ENCODE results near the gene HPS4. TPM values are rescaled to one million over a fixed set of nuclear protein-coding genes. Genes with fewer than 3 reads are reported as not detected.

Gene HPS4
- total and polyA plus RNA-seq, 3 donors from 2014 or later, result 68.8 to 110 (median 103) TPM

DNA sequence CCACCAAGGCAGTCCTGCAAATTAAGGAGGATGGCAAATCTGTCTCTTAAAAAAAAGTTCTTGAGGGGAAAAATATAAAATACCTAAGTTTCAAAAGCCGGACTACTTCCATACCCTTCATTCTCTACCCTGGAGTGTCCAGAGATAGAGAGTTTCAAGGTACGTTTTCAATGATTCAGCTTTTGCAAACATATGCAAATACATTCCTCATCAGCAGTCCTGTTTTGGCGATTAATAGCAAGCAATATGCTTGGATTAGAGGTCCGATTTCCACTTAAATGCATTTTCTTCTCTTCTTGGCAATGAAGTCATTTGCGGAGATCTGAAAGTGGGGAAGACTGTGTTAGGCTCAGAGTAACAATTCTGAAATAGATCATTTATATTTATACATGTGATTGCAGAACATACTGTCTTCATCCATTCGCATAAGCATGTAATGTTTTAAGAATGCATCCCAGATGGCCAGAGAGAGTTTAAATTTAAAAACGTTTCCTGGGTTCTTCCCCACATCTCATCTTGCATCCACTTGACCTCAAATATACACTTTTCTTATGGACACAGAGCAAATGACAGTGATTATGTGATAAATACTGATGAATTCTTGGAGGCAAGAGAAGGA, 42.5 kb upstream of the HPS4 start:
- Histone ChIP-seq H3K36me3 (ENCODE audit: low read depth, missing control alignments) (no peaks in the 10 kb centered on the region), H3K4me3 (no peak overlapping the region), H3K4me1 (peaks cover 3% of the 10 kb centered on the region), H3K27me3 (no peaks in the 10 kb centered on the region), H3K27ac (no peak overlapping the region), H3K9me3 (no peaks in the 10 kb centered on the region)
- WGBS, 2 donors, result 82 to 88% methylated on average over 7 of the region's 7 CpGs
- no peak for DNase-seq
- no peak for TF ChIP-seq POLR2A (IDR thresholded peaks at IDR 0.05)
- no peak for TF ChIP-seq CTCF (IDR thresholded peaks at IDR 0.05)
- intact Hi-C loops (cut with DNase I; ENCODE audit: low total_unique reads), result no loop called here

GRCh38 chr22:26524870-26525269, 41.3 kb upstream of the HPS4 start:
- Histone ChIP-seq H3K36me3 (ENCODE audit: low read depth, missing control alignments) (no peaks in the 10 kb centered on the region), H3K27me3 (no peaks in the 10 kb centered on the region), H3K4me3 (no peak overlapping the region), H3K4me1 (peaks cover 3% of the 10 kb centered on the region), H3K27ac (no peak overlapping the region), H3K9me3 (no peaks in the 10 kb centered on the region)
- DNase-seq, result no peak
- intact Hi-C loops (cut with DNase I; ENCODE audit: low total_unique reads), result no loop called here
- TF ChIP-seq CTCF (IDR thresholded peaks at IDR 0.05), result no peak
- TF ChIP-seq POLR2A (IDR thresholded peaks at IDR 0.05), result no peak
- WGBS, 2 donors, result 61 to 88% methylated on average over 4 of the region's 4 CpGs

DNA sequence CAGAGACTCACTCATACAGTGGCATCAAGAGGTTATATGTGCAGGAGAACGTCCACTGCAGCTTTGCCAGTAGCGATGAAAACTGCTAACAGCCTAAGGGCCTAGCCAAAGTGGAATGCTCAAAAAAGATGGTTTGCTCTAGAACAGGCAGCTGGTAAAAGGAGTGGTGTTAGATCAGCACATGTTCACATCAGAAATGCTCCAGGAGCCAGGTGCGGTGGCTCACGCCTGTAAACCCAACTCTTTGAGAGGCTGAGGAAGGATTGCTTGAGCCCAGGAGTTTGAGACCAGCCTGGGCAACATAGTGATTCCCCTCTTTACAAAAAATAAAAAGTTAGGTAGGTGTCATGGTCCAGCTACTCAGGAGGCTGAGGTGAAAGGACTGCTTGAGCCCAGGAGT, 39.0 kb upstream of the HPS4 start:
- Histone ChIP-seq H3K27me3 (no peaks in the 10 kb centered on the region), H3K27ac (no peak overlapping the region), H3K36me3 (ENCODE audit: low read depth, missing control alignments) (no peaks in the 10 kb centered on the region), H3K4me3 (no peak overlapping the region), H3K9me3 (no peaks in the 10 kb centered on the region), H3K4me1 (peaks cover 3% of the 10 kb centered on the region)
- no peak for DNase-seq
- intact Hi-C loops (cut with DNase I; ENCODE audit: low total_unique reads), result no loop called here
- WGBS, 2 donors, result 84 to 87% methylated on average over 4 of the region's 4 CpGs
- no peak for TF ChIP-seq CTCF (IDR thresholded peaks at IDR 0.05)
- no peak for TF ChIP-seq POLR2A (IDR thresholded peaks at IDR 0.05)

DNA sequence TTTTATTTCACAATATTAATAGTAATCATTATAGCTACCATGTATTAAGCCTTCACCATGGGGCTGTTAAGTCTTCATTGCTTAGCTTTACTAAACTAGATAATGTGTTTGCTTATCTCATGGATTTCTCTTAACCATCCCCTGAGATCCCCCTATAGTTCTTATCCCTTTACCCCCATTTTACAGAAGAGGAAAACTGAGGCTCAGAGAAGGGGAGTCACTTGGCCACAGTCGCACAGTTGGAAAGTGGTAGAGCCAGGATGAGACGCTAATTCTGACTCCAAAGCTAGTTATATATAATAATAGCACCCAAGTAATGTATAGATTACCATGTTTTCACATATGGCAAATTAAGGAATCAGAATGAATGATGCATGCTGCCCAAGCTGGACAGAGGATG, 38.4 kb upstream of the HPS4 start:
- DNase-seq, result no peak
- Histone ChIP-seq H3K4me1 (no peaks in the 10 kb centered on the region), H3K9me3 (no peaks in the 10 kb centered on the region), H3K27ac (no peak overlapping the region), H3K36me3 (ENCODE audit: low read depth, missing control alignments) (no peaks in the 10 kb centered on the region), H3K27me3 (no peaks in the 10 kb centered on the region), H3K4me3 (no peak overlapping the region)
- TF ChIP-seq POLR2A (IDR thresholded peaks at IDR 0.05) (no peak), CTCF (IDR thresholded peaks at IDR 0.05) (no peak)
- intact Hi-C loops (cut with DNase I; ENCODE audit: low total_unique reads), result no loop called here
- 90 to 95% methylated on average over 2 of the region's 2 CpGs for WGBS, 2 donors

DNA sequence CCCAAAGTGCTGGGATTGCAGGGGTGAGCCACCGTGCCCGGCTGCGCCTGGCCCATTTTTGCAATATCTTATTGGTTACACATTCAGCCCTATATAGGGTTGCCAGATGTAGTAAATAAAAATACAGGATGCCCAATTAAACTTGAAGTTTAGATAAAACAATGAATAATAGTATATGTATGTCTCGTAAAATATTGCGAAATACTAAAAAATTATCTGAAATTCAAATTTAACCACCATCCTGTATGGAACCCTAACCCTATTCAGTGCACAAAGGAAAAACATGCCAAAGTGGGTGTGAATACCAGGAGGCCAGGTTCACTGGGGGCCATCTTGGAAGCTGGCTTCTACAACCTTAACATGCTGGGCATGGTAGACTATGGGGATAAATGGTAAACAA, 33.8 kb upstream of the HPS4 start:
- Histone ChIP-seq H3K36me3 (ENCODE audit: low read depth, missing control alignments) (no peaks in the 10 kb centered on the region), H3K9me3 (no peaks in the 10 kb centered on the region), H3K4me3 (no peak overlapping the region), H3K27me3 (no peaks in the 10 kb centered on the region), H3K27ac (no peak overlapping the region), H3K4me1 (peaks cover 7% of the 10 kb centered on the region)
- intact Hi-C loops (cut with DNase I; ENCODE audit: low total_unique reads), result no loop called here
- 94 to 96% methylated on average over 5 of the region's 5 CpGs for WGBS, 2 donors
- no peak for DNase-seq
- TF ChIP-seq CTCF (IDR thresholded peaks at IDR 0.05) (no peak), POLR2A (IDR thresholded peaks at IDR 0.05) (no peak)
